ENCODE measurements around the gene DDIT4.
"Not testable (repeated sequence)": the region's sequence is repeated elsewhere in the genome, so short reads cannot be mapped to it uniquely, and the experiment has no call there.

The DDIT4 gene

DNA sequence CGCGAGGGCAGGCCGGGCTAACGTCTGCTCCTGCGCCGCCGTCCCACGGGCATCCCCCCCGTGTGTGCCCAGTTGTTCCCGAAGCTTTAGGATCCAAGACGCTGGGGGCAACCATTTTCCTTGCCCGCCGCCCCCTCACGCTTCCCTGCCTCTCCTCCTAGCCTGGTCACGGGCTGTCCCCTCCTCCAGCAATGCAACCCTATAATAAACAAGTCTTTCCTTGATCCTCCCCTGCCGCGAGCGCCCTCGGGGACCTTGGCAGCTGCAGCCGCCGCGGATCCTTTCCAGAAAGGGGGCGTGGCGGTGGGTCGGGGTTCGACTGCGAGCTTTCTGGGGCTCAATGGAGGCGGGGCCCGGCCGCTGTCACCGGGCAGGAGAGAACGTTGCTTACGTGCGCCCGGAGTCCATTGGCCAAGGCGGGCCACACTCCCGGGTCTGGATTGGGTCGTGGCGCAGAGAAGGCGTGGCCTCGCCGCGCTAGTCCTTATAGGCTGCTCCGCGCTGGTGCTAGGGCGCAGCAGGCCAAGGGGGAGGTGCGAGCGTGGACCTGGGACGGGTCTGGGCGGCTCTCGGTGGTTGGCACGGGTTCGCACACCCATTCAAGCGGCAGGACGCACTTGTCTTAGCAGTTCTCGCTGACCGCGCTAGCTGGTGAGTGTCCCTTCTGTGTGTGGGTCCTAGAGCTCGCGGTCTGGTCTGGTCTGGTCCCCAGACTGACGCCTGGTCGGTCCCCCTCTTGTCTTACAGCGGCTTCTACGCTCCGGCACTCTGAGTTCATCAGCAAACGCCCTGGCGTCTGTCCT is at the start of gene DDIT4:
Gene DDIT4, plus strand, starts transcription at position 515 of the 803 bp plus-strand sequence. CDS start 293 bp downstream, outside the sequence.
- DNase-seq, result peak; percentile 95

DNA sequence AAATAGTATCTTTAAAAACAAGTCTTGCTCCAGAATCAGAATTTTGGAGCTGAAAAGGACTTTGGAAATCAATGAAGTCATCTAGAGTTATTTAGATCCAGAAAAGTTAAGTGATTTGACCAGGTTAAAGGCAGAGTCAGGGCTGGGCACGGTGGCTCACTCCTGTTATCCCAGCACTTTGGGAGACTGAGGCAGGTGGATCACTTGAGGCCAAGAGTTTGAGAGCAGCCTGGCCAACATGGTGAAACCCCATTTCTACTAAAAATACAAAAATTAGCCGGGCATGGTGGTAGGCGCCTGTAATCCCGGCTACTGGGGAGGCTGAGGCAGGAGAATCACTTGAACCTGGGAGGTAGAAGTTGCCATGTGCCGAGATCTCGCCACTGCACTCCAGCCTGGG is 49.5 kb upstream of the DDIT4 start:
- DNase-seq, result not testable (repeated sequence)

DNA sequence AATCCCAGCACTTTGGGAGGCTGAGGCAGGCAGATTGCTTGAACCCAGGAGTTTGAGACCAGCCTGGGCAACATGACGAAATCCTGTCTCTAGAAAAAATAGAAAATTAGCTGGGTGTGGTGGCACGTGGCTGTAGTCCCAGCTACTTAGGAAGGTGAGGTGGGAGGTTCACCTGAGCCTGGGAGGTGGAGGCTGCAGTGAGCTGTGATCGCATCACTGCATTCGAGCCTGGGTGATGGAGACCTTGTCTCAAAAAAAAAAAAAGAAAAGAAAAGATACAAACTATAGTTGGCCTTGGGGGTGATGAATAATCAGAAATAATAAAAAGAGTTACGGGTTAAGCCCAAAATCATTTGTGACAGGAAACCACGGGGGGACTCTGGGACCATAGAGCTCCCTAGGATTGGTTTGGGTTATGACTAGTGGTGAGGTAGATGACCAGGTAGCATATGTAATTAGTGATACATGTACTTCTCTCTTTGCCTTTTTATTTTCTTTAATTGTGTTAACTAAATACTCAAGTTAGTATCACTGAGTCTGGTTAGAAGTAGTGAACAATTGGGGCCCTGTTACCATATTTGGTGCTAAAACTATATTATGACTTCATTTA is 47.2 kb upstream of the DDIT4 start:
- DNase-seq, result no peak

- no peak for DNase-seq
Measured at GRCh38 chr10:72227826-72228225, 45.9 kb upstream of the DDIT4 start.

DNA sequence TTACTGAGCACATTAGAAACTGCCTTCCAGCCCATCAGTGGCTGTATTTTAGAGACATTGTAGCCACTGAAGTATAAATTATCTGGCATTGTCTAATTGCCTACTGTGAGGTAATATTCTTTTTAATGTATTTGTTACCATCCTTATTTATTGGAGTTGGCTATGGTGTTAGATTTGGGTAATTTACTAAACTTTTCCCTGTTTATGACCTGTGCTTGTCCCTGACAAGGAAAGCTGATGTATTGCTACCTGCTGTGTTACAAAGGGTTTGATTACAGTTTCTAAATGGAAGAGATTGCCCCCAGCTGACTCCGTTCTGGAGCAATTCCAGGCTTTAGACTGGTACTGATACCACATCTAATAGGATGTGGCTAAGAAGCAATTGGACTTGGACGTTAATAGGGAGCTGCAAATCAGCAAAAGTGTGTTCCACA is 45.4 kb upstream of the DDIT4 start:
- DNase-seq, result no peak

GRCh38 chr10:72229261-72230251 is 44.2 kb upstream of the DDIT4 start:
- DNase-seq, result no peak

DNA sequence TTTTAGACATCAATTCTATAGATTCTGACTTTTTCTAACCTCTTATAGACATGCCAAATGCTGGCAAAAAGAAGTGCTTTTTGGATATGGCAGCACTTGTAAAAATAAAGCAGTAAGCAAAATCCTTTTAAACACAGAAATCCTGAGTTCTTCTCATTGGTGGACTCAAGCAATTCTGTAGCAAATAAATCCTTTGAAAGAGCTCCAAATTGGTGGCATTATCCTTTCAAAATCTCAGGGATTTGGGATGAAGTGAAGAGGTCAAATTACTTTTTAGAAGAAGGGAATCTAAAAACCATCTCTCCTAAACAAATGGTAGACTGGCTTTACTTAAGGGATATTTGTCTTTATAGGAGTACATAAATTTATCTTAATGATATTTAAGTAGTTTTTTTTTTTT is 40.1 kb upstream of the DDIT4 start:
- no peak for DNase-seq

GRCh38 chr10:72234560-72235095 is 39.1 kb upstream of the DDIT4 start:
- DNase-seq, result no peak

DNA sequence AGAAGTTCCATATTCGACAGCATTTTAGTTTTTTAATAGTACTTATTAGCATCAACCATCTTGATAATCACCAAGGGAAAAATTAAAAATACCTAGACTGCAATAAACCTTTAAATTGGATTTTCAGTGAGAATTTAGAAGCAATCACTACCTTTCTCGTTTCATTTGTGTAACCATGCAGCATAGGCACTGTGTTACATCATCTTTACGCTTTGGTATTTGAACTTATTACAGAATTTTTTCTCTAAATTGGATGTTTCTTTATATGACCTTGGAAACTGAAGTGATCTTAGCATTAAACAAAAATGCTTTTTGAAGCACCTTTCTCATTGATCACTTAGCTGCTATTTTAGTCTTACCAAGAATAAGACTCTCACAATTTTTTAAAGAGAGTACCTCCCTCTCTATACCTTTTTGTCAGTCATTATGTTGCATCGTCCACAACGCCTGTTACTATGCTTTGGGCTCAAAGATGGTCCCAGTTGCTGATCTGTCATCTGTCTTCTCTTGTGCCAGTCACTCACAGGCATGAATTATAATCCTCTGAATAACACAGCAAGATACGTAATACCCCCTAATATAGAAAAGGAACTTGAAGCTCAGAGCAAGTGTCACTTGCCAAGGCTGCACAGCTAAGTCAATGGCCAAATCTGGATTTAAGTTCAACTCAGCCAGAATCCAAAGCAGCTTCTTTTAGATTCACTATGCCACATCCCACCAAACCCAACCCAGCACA is 38.0 kb upstream of the DDIT4 start:
- DNase-seq, result no peak

DNA sequence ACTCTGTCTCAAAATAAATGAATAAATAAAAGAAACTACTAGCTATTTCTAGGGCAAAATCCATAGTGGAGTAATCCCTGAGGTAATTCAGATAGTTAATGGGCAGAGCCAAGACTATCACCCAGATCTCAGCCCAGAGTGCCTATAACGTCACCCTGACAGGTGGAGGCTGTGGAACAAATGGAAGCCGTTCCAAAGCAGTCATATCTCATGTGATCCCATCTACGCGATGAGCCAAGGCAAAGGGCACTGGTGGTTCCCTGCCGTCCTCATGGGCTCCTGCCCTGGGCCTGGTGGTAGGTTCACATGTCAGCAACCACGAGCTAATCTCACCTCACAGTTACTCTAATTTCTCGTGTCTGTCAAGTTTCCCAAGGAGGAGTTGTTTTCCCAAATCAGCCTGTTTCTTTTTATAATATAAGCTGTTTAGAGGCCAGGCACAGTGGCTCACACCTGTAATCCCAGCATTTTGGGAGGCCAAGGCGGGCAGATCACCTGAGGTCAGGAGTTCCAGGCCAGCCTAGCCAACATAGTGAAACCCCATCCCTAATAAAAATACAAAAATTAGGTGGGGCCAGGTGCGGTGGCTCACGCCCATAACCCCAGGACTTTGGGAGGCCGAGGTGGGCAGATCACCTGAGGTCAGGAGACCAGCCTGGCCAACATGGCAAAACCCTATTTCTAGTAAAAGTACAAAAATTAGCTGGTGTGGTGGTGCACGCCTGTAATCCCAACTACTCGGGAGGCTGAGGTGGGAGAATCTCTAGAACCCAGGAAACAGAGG is 35.1 kb upstream of the DDIT4 start:
- DNase-seq, result no peak

DNA sequence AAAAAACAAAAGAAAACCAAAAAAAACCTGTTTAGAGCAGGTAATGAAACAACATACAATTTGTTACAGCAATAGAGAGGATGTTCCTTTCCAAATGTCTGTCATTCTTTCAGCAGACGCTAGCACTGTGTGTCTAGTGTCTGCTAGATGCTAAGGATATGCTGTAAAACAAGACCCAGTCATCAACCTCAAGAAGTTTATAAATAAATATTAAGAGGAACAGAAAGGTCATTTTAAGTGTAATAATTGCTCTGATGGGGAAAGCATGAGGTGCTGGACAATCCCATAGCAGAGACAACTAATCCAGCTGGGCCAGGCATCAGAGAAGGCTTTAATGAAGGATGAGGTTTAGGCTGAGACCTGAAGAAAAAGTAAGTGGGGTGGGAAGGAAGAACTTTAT is 34.3 kb upstream of the DDIT4 start:
- DNase-seq, result no peak

DNA sequence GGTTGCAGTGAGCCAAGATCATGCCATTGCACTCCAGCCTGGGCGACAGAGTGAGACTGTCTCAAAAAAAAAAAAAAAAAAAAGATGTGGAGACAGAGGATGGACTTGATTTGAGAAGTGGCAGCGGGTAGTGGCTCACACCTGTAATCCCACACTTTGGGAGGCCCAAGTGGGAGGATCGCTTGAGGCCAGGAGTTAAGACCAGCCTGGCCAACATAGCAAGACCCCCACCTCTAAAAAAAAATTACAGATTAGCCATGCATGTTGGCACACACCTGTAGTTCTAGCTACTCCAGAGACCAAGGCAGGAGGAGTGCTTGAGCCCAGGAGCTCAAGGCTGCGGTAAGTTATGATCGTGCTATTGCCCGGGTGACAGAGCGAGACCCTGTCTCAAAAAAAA is 33.4 kb upstream of the DDIT4 start:
- DNase-seq, result no peak

- DNase-seq, result no peak
Measured at GRCh38 chr10:72241691-72242252, 32.0 kb upstream of the DDIT4 start.

GRCh38 chr10:72242675-72243074 is 31.0 kb upstream of the DDIT4 start:
- no peak for DNase-seq

DNA sequence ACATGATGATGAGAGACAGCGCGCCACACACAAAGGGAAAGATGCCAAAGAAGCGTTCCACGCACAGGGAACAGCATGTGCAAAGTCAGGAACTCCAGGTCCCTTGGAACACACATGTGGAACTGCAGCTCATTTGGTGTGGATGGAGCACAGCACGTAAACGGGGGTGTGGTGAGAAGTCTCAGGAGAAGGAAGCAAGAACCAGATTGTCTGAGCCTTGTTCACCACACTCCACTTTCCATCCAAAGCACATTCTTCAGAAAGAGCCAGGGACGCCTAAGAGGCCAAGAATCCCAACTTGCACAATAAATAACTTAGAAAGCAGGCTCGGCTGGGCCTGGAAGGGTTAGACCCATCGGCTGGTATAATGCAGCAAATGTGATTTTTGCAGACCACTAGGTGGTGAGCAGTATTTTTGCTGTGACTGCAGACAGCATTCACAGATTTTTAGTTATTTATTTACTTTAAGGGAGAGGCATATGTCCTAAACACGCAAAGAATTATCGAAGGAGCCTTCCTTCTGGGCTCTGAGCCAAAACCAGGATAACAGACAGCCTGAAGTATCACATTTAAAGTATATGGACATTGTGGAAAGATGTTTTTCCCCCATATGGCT is 29.8 kb upstream of the DDIT4 start:
- peak; percentile 82 for DNase-seq

DNA sequence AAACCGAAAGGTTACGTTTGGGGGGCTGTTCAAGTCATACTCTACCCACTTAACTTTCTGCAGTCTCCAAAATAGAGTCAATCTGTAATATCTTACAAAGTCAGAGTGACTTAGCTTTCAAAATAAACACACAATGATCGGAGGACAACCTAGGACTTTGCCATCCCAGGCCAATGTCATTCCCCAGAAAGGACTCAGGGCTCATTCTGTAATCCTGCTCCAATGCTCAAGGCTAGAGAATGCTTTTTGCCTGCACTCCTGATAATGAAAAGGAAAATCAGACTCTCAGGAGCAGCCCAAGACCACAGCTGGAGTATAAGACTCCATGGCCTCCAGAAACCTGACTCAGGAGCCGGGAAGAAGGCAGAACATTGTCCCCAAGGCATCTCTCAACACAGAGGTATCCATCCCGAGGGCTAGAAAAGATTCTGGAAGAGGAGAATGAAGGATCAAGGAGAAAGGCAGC is 29.1 kb upstream of the DDIT4 start:
- no peak for DNase-seq

GRCh38 chr10:72245949-72246525 is 27.7 kb upstream of the DDIT4 start:
- DNase-seq, result no peak

- DNase-seq, result no peak
Measured at GRCh38 chr10:72248468-72249151, 25.1 kb upstream of the DDIT4 start.

DNA sequence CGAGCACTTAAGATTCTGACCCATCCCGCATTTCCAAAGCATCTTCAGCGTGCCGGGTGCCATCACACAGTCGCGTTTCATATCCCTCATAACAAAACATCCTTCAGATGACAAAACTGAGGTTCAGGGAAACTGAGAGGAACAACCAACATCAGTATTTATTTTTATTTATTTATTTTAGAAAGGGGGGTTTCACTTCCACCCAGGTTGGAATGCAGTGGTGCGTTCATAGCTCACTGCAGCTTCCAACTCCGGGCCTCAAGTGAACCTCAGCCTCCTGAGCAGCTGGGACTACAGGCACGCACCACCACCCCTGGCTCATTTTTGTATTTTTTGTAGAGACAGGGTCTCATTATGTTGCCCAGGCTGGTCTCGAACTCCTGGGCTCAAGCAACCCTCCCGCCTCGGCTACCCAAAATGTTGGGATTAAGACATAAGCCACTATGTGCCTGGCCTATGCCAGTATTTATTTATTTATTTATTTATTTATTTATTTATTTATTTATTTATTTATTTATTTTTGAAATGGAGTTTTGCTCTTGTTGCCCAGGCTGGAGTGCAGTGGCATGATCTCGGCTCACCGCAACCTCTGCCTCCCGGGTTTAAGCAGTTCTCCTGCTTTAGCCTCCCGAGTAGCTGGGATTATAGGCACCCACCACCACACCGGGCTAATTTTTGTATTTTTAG is 24.4 kb upstream of the DDIT4 start:
- not testable (repeated sequence) for DNase-seq
